Left lung (tissue), 10 donors: ENCODE data around the gene TPCN2. TPM values are rescaled to one million over a fixed set of nuclear protein-coding genes. Genes with fewer than 3 reads are reported as not detected.
A peak's percentile ranks its signal among the peaks of the same experiment; 100 is the strongest.

ENCODE experiments used
- ATAC-seq: fragments of 200-7000 bp; cut with Tn5 transposase; one replicate; pipeline ENCODE4 v1.9.1; 2020; ENCODE audit warnings: moderate library complexity
- DNase-seq, 4 donors: peaks; one replicate each; pipeline ENCODE4 v3.0.0-alpha.2; 2013 to 2020
- H3K27ac ChIP-seq, 2 donors: fragments of 200-600 bp; sonication (generic) in 1 of 2; one replicate each; pipeline versions ENCODE4 v1.5.0 to v1.8.0; 2020 to 2021
- H3K27me3 ChIP-seq, 2 donors: fragments of 200-600 bp; sonication (generic) in 1 of 2; one replicate each; pipeline versions ENCODE4 v1.5.0 to v1.8.0; 2020 to 2021
- H3K36me3 ChIP-seq, 2 donors: fragments of 200-600 bp; sonication (generic) in 1 of 2; one replicate each; pipeline versions ENCODE4 v1.5.0 to v1.8.0; 2020 to 2021
- H3K4me1 ChIP-seq, 2 donors: fragments of 200-600 bp; one replicate each; pipeline ENCODE4 v1.8.0; 2021
- H3K4me3 ChIP-seq, 2 donors: fragments of 200-600 bp; sonication (generic) in 1 of 2; one replicate each; pipeline versions ENCODE4 v1.5.0 to v1.8.0; 2020 to 2021; ENCODE audit warnings: mild to moderate bottlenecking in 1 of 2
- H3K9me3 ChIP-seq, 2 donors: fragments of 200-600 bp; sonication (generic) in 1 of 2; one replicate each; pipeline versions ENCODE4 v1.5.0 to v1.8.0; 2020 to 2021
- CTCF ChIP-seq, 2 donors: fragments of 200-600 bp; sonication (generic) in 1 of 2; IDR thresholded peaks; one replicate each; pipeline versions ENCODE4 v1.5.0 to v1.8.0; 2021; ENCODE audit warnings: antibody characterized with exemption in 2 of 2
- intact Hi-C, 2 donors: fragments of 100-400 bp; cut with DNase I; formaldehyde crosslinking; loops; one replicate each; pipeline versions ENCODE4 v1.11.2 to v1.14.2; 2022
- polyA plus RNA-seq, 6 donors: library from polyadenylated mRNA; unstranded; fragments of 120-200 nt; gene quantifications; one replicate each; pipeline ENCODE4 v1.2.1, GENCODE V29; 2013; ENCODE audit not compliant: insufficient read length in 6 of 6
- total RNA-seq, 2 donors: library from RNA; stranded (reverse); fragmentation: NEBNext Ultra II Directional; extraction: Animal tissue kit (Norgen Biotek cat#: 25700); gene quantifications; one replicate each; pipeline ENCODE4 v1.2.1, GENCODE V29; 2021
- donor health status: DM: no; HTN: yes; CAD: no.
- donor health status: DM: no; HTN: no; CAD: no.

Gene TPCN2
- total and polyA plus RNA-seq, 8 donors: 12.1 to 22.0 (median 14.9) TPM

GRCh38 chr11:69052343-69053168, 3.8 kb downstream of the TPCN2 start:
- H3K27me3 ChIP-seq: no peaks in the 10 kb centered on the region
- no peak overlapping the region for H3K27ac ChIP-seq
- peaks cover 0 to 36% of the 10 kb centered on the region in 2 donors for H3K36me3 ChIP-seq
- intact Hi-C loops: no loop called here
- DNase-seq (no peak), ATAC-seq (no peak)
- TF ChIP-seq CTCF (IDR thresholded peaks at IDR 0.05): no peak
- H3K4me3 ChIP-seq: no peak overlapping the region
- no peaks in the 10 kb centered on the region for H3K9me3 ChIP-seq
- H3K4me1 ChIP-seq: peaks cover 7 to 62% of the 10 kb centered on the region in 2 donors

- Histone ChIP-seq H3K4me3 (no peak overlapping the region), H3K4me1 (peaks cover 7 to 56% of the 10 kb centered on the region in 2 donors), H3K27me3 (no peaks in the 10 kb centered on the region), H3K36me3 (peaks cover 0 to 41% of the 10 kb centered on the region in 2 donors), H3K27ac (no peak overlapping the region), H3K9me3 (no peaks in the 10 kb centered on the region)
- no peak for TF ChIP-seq CTCF (IDR thresholded peaks at IDR 0.05)
- DNase-seq: no peak
- intact Hi-C loops: no loop called here
- ATAC-seq: no peak
Measured at GRCh38 chr11:69053169-69053477, 4.4 kb downstream of the TPCN2 start.

GRCh38 chr11:69053546-69054396, 5.0 kb downstream of the TPCN2 start:
- H3K4me1 ChIP-seq: peaks cover 7 to 53% of the 10 kb centered on the region in 2 donors
- ATAC-seq (no peak), DNase-seq (no peak)
- H3K27ac ChIP-seq: no peak overlapping the region
- H3K4me3 ChIP-seq: no peak overlapping the region
- H3K36me3 ChIP-seq: peaks cover 0 to 48% of the 10 kb centered on the region in 2 donors
- no peaks in the 10 kb centered on the region for H3K9me3 ChIP-seq
- no peak for TF ChIP-seq CTCF (IDR thresholded peaks at IDR 0.05)
- intact Hi-C loops: no loop called here
- H3K27me3 ChIP-seq: no peaks in the 10 kb centered on the region

- no peak overlapping the region for H3K27ac ChIP-seq
- no peak for TF ChIP-seq CTCF (IDR thresholded peaks at IDR 0.05)
- DNase-seq (peak in 1 of 4 donors; percentile 58), ATAC-seq (no peak)
- peaks cover 0 to 56% of the 10 kb centered on the region in 2 donors for H3K36me3 ChIP-seq
- no peaks in the 10 kb centered on the region for H3K27me3 ChIP-seq
- peaks cover 5 to 48% of the 10 kb centered on the region in 2 donors for H3K4me1 ChIP-seq
- intact Hi-C loops: no loop called here
- no peaks in the 10 kb centered on the region for H3K9me3 ChIP-seq
- no peak overlapping the region for H3K4me3 ChIP-seq
Measured at GRCh38 chr11:69054397-69055211, 5.9 kb downstream of the TPCN2 start.
